Smooth muscle cell (in vitro differentiated cells): ENCODE measurements around the gene FBP2. TPM values are rescaled to one million over a fixed set of nuclear protein-coding genes. Genes with fewer than 3 reads are reported as not detected.

ENCODE experiments used
- DNase-seq: peaks from one replicate; lab custom pipeline; 2025; ENCODE audit not compliant: unreplicated experiment; lab: John Stamatoyannopoulos, UW
- H2AFZ ChIP-seq: fragments of 200-600 bp; sonication (generic); 2 replicates; pipeline ENCODE4 v1.6.0; 2016; ENCODE audit warnings: antibody characterized with exemption, low read depth, mild to moderate bottlenecking
- H3F3A ChIP-seq: fragments of 200-600 bp; sonication (generic); 2 replicates; pipeline ENCODE4 v1.6.0; 2017; ENCODE audit warnings: antibody characterized with exemption, low read depth
- H3K27ac ChIP-seq: fragments of 200-600 bp; sonication (generic); 2 replicates; pipeline ENCODE4 v1.5.1; 2016; ENCODE audit warnings: low read depth, mild to moderate bottlenecking
- H3K27me3 ChIP-seq: fragments of 200-600 bp; sonication (generic); 2 replicates; pipeline ENCODE4 v1.6.1; 2016; ENCODE audit warnings: low read depth, mild to moderate bottlenecking
- H3K36me3 ChIP-seq: fragments of 200-600 bp; sonication (generic); 2 replicates; pipeline ENCODE4 v1.5.1; 2016; ENCODE audit warnings: low read depth
- H3K4me1 ChIP-seq: fragments of 200-600 bp; sonication (generic); 2 replicates; pipeline ENCODE4 v1.5.1; 2016; ENCODE audit warnings: low read depth
- H3K4me2 ChIP-seq: fragments of 200-600 bp; sonication (generic); 2 replicates; pipeline ENCODE4 v1.6.0; 2016; ENCODE audit warnings: mild to moderate bottlenecking
- H3K4me3 ChIP-seq: fragments of 200-600 bp; sonication (generic); 2 replicates; pipeline ENCODE4 v1.5.1; 2016; ENCODE audit warnings: mild to moderate bottlenecking
- H3K79me2 ChIP-seq: fragments of 200-600 bp; sonication (generic); 2 replicates; pipeline ENCODE4 v1.6.0; 2016; ENCODE audit warnings: low read depth, mild to moderate bottlenecking
- H3K9ac ChIP-seq: fragments of 200-600 bp; sonication (generic); 2 replicates; pipeline ENCODE4 v1.6.0; 2016; ENCODE audit warnings: low read depth
- H3K9me3 ChIP-seq: fragments of 200-600 bp; sonication (generic); replicated peaks from 2 replicates; pipeline ENCODE4 v1.5.1; 2016; ENCODE audit warnings: low read depth
- H4K20me1 ChIP-seq: fragments of 200-600 bp; sonication (generic); 2 replicates; pipeline ENCODE4 v1.6.0; 2016; ENCODE audit warnings: low read depth
- WGBS: methylation state at CpG from one replicate; pipeline ENCODE4 v1.1.7; 2016; ENCODE audit warnings: low lambda C conversion rate; 5-methylcytosine and 5-hydroxymethylcytosine counted together
- polyA plus RNA-seq: library from polyadenylated mRNA; unstranded; fragments of >200 nt; fragmentation: Nextera tagmentation; extraction: Ambion mirVana; gene quantifications from 2 replicates; pipeline ENCODE4 v1.2.1, GENCODE V29; 2016
- total RNA-seq: library from RNA; depleted of rRNA; stranded (reverse); fragments of >200 nt; gene quantifications from 2 replicates; pipeline ENCODE4 v1.2.3, GENCODE V29; 2014
- TF ChIP-seq, protein P1 (sequence below): fragments of 200-600 bp; sonication (generic); IDR thresholded peaks from 2 replicates; pipeline ENCODE4 v1.5.1; 2017; ENCODE audit warnings: borderline replicate concordance, mild to moderate bottlenecking, antibody characterized with exemption; ENCODE audit not compliant: insufficient read depth, poor library complexity, severe bottlenecking

The FBP2 gene
- total and polyA plus RNA-seq, 2 experiments from 2014 or later, result not detected

DNA sequence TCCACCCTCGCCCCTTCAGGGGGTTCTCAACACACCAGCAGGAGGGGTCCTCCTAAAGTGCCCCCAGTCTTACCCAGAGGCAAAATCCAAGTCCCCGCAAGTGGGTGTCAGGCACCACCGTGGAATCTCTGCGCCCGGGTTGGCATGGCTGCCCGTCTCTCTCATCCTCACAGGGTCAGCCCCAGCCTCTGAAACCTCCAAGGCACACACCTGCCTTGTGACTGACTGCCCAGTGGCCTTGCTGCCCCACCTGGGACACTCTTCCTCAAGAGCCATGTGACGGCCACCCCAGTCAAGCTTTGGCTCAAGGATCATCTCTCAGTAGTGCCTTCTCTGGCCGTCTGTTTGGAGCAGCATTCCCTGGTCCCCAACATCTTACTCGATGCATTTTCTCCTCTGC lies 4.9 kb downstream of the FBP2 start:
- Histone ChIP-seq H2AFZ (no peak overlapping the region), H3K79me2 (no peaks in the 10 kb centered on the region), H3K27ac (no peak overlapping the region), H3F3A (no peaks in the 10 kb centered on the region), H3K9ac (no peak overlapping the region), H3K27me3 (no peaks in the 10 kb centered on the region), H3K4me3 (no peak overlapping the region), H3K36me3 (no peaks in the 10 kb centered on the region), H3K4me2 (no peak overlapping the region), H3K9me3 (no peaks in the 10 kb centered on the region), H3K4me1 (no peaks in the 10 kb centered on the region), H4K20me1 (no peaks in the 10 kb centered on the region)
- 98% methylated on average over 9 of the region's 9 CpGs for WGBS
- DNase-seq, result no peak
- TF ChIP-seq, protein P1, sequence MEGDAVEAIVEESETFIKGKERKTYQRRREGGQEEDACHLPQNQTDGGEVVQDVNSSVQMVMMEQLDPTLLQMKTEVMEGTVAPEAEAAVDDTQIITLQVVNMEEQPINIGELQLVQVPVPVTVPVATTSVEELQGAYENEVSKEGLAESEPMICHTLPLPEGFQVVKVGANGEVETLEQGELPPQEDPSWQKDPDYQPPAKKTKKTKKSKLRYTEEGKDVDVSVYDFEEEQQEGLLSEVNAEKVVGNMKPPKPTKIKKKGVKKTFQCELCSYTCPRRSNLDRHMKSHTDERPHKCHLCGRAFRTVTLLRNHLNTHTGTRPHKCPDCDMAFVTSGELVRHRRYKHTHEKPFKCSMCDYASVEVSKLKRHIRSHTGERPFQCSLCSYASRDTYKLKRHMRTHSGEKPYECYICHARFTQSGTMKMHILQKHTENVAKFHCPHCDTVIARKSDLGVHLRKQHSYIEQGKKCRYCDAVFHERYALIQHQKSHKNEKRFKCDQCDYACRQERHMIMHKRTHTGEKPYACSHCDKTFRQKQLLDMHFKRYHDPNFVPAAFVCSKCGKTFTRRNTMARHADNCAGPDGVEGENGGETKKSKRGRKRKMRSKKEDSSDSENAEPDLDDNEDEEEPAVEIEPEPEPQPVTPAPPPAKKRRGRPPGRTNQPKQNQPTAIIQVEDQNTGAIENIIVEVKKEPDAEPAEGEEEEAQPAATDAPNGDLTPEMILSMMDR, result no peak

DNA sequence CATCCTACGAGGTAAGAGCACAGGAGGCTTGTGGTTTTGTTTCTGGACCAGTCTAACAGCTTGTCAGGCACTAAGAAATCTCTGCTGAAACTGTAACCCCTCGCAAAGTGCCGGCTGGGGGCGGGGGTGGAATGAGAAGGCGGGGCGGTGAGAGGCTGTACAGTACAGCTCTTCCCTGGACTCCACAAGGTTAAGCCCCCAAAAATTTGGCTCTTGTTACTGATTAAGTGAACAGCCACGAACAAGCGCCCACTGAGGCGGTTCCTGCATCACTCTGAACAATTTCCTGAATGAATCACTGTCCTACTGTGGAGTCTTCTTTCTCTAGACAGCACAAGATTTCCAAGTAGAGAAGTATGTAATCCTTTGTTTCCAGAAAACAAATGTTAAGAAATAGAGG lies 6.8 kb downstream of the FBP2 start:
- Histone ChIP-seq H3K4me3 (no peak overlapping the region), H3K27ac (peak overlapping the region; percentile 24), H3K4me1 (no peaks in the 10 kb centered on the region), H3K27me3 (no peaks in the 10 kb centered on the region), H3K36me3 (no peaks in the 10 kb centered on the region), H2AFZ (peak overlapping the region; percentile 8), H3F3A (no peaks in the 10 kb centered on the region), H3K9ac (no peak overlapping the region), H3K79me2 (no peaks in the 10 kb centered on the region), H3K4me2 (peak overlapping the region; percentile 40), H3K9me3 (no peaks in the 10 kb centered on the region), H4K20me1 (no peaks in the 10 kb centered on the region)
- TF ChIP-seq, protein P1, result no peak
- DNase-seq, result no peak
- WGBS, result 44% methylated on average over 9 of the region's 9 CpGs

DNA sequence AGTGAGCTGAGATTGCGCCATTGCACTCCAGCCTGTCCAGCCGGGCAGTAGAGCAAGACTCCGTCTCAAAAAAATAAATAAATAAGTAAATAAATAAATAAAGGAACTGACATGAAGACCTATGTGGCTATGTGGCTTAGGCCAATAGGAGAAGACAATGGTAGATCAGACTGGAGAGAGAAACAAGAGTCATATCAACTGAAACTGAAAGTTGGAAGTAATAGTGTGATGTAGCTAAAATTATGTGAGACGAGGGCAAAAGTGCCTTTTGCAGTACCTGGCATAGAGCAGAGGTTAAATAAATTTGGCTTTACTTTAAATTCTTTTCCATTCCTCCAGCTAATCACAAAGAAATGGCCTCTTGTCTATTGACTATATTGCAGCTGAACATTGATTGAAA lies 7.3 kb downstream of the FBP2 start:
- WGBS, result 96% methylated on average over 4 of the region's 4 CpGs
- H3F3A ChIP-seq, result no peaks in the 10 kb centered on the region
- peak overlapping the region; percentile 40 for H3K4me2 ChIP-seq
- no peaks in the 10 kb centered on the region for H3K4me1 ChIP-seq
- H3K27ac ChIP-seq, result no peak overlapping the region
- H3K9ac ChIP-seq, result no peak overlapping the region
- no peaks in the 10 kb centered on the region for H3K36me3 ChIP-seq
- DNase-seq, result no peak
- H3K79me2 ChIP-seq, result no peaks in the 10 kb centered on the region
- no peaks in the 10 kb centered on the region for H3K9me3 ChIP-seq
- no peak overlapping the region for H3K4me3 ChIP-seq
- no peaks in the 10 kb centered on the region for H4K20me1 ChIP-seq
- H2AFZ ChIP-seq, result peak overlapping the region; percentile 8
- H3K27me3 ChIP-seq, result no peaks in the 10 kb centered on the region
- TF ChIP-seq, protein P1, result no peak

DNA sequence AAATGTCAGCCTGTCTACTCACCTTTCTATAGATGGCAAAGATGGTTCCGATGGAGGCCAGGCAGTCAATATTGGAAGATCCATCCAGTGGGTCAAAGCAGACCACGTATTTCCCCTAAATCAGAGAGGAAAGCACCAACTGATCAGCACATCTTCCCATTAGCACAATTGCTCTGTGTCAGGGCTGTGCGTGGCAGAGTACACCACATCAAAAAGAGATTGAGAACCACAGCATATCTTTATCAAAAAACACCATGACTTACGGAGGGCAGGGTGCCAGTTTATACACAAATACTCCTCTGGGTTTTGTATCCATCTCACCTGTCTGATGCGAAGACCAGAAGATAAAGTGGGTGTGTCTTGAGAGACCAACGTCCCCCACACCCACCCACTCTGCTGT lies 9.1 kb downstream of the FBP2 start:
- Histone ChIP-seq H3K4me2 (no peak overlapping the region), H3K27ac (no peak overlapping the region), H4K20me1 (no peaks in the 10 kb centered on the region), H3K36me3 (no peaks in the 10 kb centered on the region), H3K9ac (no peak overlapping the region), H3F3A (no peaks in the 10 kb centered on the region), H2AFZ (no peak overlapping the region), H3K4me3 (no peak overlapping the region), H3K9me3 (no peaks in the 10 kb centered on the region), H3K79me2 (no peaks in the 10 kb centered on the region), H3K27me3 (no peaks in the 10 kb centered on the region), H3K4me1 (no peaks in the 10 kb centered on the region)
- TF ChIP-seq, protein P1, result no peak
- WGBS, result 88% methylated on average over 6 of the region's 6 CpGs
- DNase-seq, result no peak
